ENCODE data around the gene SERPINA1.
A peak's percentile ranks its signal among the peaks of the same experiment; 100 is the strongest.
"Not testable (repeated sequence)": the region's sequence is repeated elsewhere in the genome, so short reads cannot be mapped to it uniquely, and the experiment has no call there.

Gene SERPINA1

GRCh38 chr14:94423453-94424056 lies 35.2 kb upstream of the SERPINA1 start:
- peak; percentile 68 for DNase-seq
- in situ Hi-C loops (cut with HindIII; ENCODE audit: low pct_ligation_motif_present, low sequenced_read_pairs) = no loop called here
- no peaks in the 10 kb centered on the region for H3K36me3 ChIP-seq (replicated peaks)
- H3K27me3 ChIP-seq (replicated peaks) = no peaks in the 10 kb centered on the region
- peak; percentile 88 for TF ChIP-seq CTCF (IDR thresholded peaks at IDR 0.05; ENCODE audit: low read depth, low read length, missing control alignments)
- H3K27ac ChIP-seq = no peak overlapping the region
- no peak overlapping the region for H3K4me3 ChIP-seq (ENCODE audit: low read depth, low read length)

- in situ Hi-C loops (cut with HindIII; ENCODE audit: low pct_ligation_motif_present, low sequenced_read_pairs) = no loop called here
- no peak overlapping the region for H3K27ac ChIP-seq
- no peaks in the 10 kb centered on the region for H3K27me3 ChIP-seq (replicated peaks)
- no peak for DNase-seq
- H3K36me3 ChIP-seq (replicated peaks) = no peaks in the 10 kb centered on the region
- TF ChIP-seq CTCF (IDR thresholded peaks at IDR 0.05; ENCODE audit: low read depth, low read length, missing control alignments) = no peak
- no peak overlapping the region for H3K4me3 ChIP-seq (ENCODE audit: low read depth, low read length)
Observed at GRCh38 chr14:94421316-94421715, 32.9 kb upstream of the SERPINA1 start.

- in situ Hi-C loops (cut with HindIII; ENCODE audit: low pct_ligation_motif_present, low sequenced_read_pairs) = not testable (repeated sequence)
Observed at GRCh38 chr14:94417497-94418205, 29.2 kb upstream of the SERPINA1 start.

GRCh38 chr14:94412671-94413638 lies 24.6 kb upstream of the SERPINA1 start:
- no peak overlapping the region for H3K4me3 ChIP-seq (ENCODE audit: low read depth, low read length)
- no peaks in the 10 kb centered on the region for H3K36me3 ChIP-seq (replicated peaks)
- no peak for DNase-seq
- no peak overlapping the region for H3K27ac ChIP-seq
- TF ChIP-seq CTCF (IDR thresholded peaks at IDR 0.05; ENCODE audit: low read depth, low read length, missing control alignments) = peak; percentile 58
- in situ Hi-C loops (cut with HindIII; ENCODE audit: low pct_ligation_motif_present, low sequenced_read_pairs) = no loop called here
- H3K27me3 ChIP-seq (replicated peaks) = no peaks in the 10 kb centered on the region

More at GRCh38 chr14:94417497-94418205, 29.2 kb upstream of the SERPINA1 start:
- DNase-seq; H3K27me3 ChIP-seq (replicated peaks); H3K4me3 ChIP-seq (ENCODE audit: low read depth, low read length); H3K27ac ChIP-seq; H3K36me3 ChIP-seq (replicated peaks): not testable (repeated sequence)

GRCh38 chr14:94411638-94412037 lies 23.2 kb upstream of the SERPINA1 start:
- H3K27me3 ChIP-seq (replicated peaks) = no peaks in the 10 kb centered on the region
- H3K27ac ChIP-seq = no peak overlapping the region
- DNase-seq = no peak
- H3K36me3 ChIP-seq (replicated peaks) = no peaks in the 10 kb centered on the region
- H3K4me3 ChIP-seq (ENCODE audit: low read depth, low read length) = no peak overlapping the region
- in situ Hi-C loops (cut with HindIII; ENCODE audit: low pct_ligation_motif_present, low sequenced_read_pairs) = no loop called here
- TF ChIP-seq CTCF (IDR thresholded peaks at IDR 0.05; ENCODE audit: low read depth, low read length, missing control alignments) = no peak

GRCh38 chr14:94409430-94409829 lies 21.0 kb upstream of the SERPINA1 start:
- in situ Hi-C loops (cut with HindIII; ENCODE audit: low pct_ligation_motif_present, low sequenced_read_pairs); H3K27ac ChIP-seq; DNase-seq; H3K36me3 ChIP-seq (replicated peaks); H3K4me3 ChIP-seq (ENCODE audit: low read depth, low read length); H3K27me3 ChIP-seq (replicated peaks): not testable (repeated sequence)
